Activated T-helper 17 cell treated with anti-CD3 and anti-CD28 coated beads, Interleukin-2, amount 50 U/mL, for 72 hours (primary cell): ENCODE data around the gene RAB31. TPM values are rescaled to one million over a fixed set of nuclear protein-coding genes. Genes with fewer than 3 reads are reported as not detected.

Source experiments
- ATAC-seq: fragments of 150-1000 bp; cut with Tn5 transposase; replicated peaks from 2 replicates; pipeline ENCODE4 v1.10.0; 2021; ENCODE audit warnings: mild to moderate bottlenecking, moderate library complexity
- H3K27ac Mint-ChIP-seq: one replicate; pipeline ENCODE4 v1.8.0; 2022; ENCODE audit warnings: mixed read lengths
- H3K27me3 Mint-ChIP-seq: one replicate; pipeline ENCODE4 v1.8.0; 2022; ENCODE audit warnings: mixed read lengths
- H3K36me3 Mint-ChIP-seq: one replicate; pipeline ENCODE4 v1.8.0; 2022; ENCODE audit warnings: low read depth, mild to moderate bottlenecking, mixed read lengths
- H3K4me1 Mint-ChIP-seq: one replicate; pipeline ENCODE4 v1.8.0; 2022; ENCODE audit warnings: mixed read lengths
- H3K4me3 Mint-ChIP-seq: one replicate; pipeline ENCODE4 v1.8.0; 2022; ENCODE audit warnings: mild to moderate bottlenecking, mixed read lengths
- H3K9me3 Mint-ChIP-seq: one replicate; pipeline ENCODE4 v1.8.0; 2022; ENCODE audit warnings: mixed read lengths
- total RNA-seq, 2 donors: library from RNA; stranded (reverse); gene quantifications; one replicate each; pipeline ENCODE4 v1.2.3, GENCODE V29; 2022

Gene RAB31
- total RNA-seq, 2 donors from 2014 or later = 0.08 to 0.69 TPM

DNA sequence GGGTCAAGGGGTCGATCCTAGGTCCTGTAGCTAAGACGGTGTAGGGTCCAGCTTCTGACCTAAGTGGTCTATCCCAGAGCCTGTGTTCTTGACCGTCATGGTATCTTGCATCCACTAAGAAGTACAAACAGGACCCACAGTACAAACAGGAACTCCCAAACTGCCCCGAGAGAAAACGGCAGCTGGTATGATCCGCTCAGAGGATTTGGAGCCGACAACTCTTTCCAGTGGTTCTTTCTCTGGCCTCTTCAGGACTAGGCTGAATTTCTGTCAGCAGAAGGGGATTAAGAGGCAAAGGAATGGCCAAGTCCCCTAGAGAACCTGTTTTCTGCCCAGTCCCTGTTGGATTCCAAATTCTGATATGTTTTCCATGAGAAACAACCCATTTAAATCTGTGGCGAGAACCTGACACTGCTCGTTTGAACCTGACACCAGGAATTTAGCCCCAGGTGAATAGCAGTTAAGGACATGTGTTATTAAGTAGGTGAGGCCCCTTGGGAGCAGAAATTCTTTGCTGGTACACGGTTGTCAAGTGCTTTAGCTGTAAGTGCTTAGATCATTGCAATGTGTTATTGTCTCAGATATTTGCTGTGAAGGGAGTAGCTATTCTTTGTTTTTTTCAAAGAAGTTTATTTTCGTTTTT lies 127.1 kb downstream of the RAB31 start:
- Mint-ChIP-seq H3K4me3 (no peak overlapping the region), H3K9me3 (no peaks in the 10 kb centered on the region)
- ATAC-seq = no peak

DNA sequence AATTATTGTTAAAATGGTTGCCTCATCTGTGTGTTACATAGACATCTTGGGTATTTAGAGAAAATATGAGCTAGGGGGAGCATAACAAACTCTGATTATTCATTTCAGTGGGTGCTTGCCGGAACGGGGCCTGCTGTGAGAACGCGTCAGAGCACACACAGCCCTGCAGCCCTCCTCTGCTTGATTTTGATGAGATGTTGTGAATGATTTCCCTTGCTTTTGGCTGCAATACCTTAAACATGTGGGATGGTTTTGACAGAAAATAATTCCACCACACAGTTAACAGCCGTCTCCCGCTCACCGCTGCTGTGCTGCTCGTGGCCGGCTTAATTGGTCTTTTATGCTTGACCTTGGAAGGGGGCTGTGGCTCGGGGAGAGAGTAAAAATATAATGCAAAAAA lies 127.7 kb downstream of the RAB31 start:
- Mint-ChIP-seq H3K36me3 (no peaks in the 10 kb centered on the region), H3K9me3 (no peaks in the 10 kb centered on the region), H3K27me3 (peaks cover 36% of the 10 kb centered on the region), H3K4me1 (no peaks in the 10 kb centered on the region), H3K4me3 (no peak overlapping the region), H3K27ac (no peak overlapping the region)
- ATAC-seq = no peak

More for the DNA sequence above, 127.1 kb downstream of the RAB31 start:
- Mint-ChIP-seq H3K36me3 (no peaks in the 10 kb centered on the region), H3K4me1 (no peaks in the 10 kb centered on the region), H3K27ac (no peak overlapping the region), H3K27me3 (peaks cover 38% of the 10 kb centered on the region)

DNA sequence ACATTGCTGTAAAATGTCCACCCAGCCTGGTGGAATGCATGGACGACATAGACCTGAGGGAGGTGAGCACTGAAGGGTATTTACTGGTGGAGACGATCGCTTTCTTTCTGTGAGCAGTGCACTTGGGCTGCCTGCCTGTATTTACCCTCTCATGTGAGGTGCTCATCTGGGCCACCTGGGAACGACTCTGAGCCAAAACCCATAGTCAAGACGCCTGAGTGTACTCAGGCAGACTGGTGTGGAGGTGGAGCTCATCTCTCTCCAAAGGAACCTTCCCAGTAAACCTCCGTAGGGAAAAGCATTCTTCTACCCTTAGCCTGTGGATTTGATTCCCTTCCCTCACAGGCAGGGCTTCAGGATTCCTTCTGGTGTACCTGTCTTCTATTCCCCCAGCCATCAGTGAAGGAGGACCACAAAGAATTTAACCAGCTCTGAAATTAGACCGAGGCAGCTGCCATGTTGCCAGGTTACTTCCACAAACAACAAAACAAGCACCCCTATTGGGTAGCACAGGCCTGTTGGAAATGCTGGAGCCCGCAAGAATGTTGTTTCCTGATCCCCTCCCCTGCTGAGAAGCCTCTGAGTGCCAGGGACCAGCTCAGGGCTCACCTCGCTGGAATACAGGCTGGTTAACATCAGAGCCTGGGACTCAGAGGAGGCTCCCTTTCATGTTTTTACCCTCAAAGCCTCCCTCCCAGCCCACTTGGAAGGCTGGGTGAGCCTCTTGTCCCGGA lies 130.2 kb downstream of the RAB31 start:
- H3K9me3 Mint-ChIP-seq = no peaks in the 10 kb centered on the region
- no peaks in the 10 kb centered on the region for H3K36me3 Mint-ChIP-seq
- no peak for ATAC-seq
- H3K27me3 Mint-ChIP-seq = peaks cover 28% of the 10 kb centered on the region
- no peaks in the 10 kb centered on the region for H3K4me1 Mint-ChIP-seq
- no peak overlapping the region for H3K4me3 Mint-ChIP-seq
- H3K27ac Mint-ChIP-seq = no peak overlapping the region

DNA sequence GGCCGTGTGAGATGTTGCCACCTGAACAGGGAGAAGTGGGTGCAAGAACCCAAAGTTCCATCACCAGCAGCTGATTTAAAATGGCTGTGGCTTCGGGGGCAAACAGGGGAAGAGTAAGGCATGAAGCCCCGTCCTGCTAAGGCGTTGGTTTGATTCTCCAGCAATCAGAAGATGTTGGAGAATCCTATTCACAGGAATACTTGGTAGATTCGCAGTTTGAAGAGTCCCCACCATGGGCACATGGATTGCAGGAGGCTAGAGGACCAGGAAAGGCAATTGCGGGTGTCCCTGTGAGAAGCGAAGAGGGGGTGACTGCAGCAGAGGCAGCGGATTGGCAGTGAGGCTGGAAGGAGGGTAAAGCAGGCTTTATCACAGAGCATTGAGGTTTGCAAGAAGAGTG lies 131.1 kb downstream of the RAB31 start:
- no peaks in the 10 kb centered on the region for H3K4me1 Mint-ChIP-seq
- H3K4me3 Mint-ChIP-seq = no peak overlapping the region
- peaks cover 29% of the 10 kb centered on the region for H3K27me3 Mint-ChIP-seq
- no peaks in the 10 kb centered on the region for H3K9me3 Mint-ChIP-seq
- no peaks in the 10 kb centered on the region for H3K36me3 Mint-ChIP-seq
- no peak for ATAC-seq
- H3K27ac Mint-ChIP-seq = no peak overlapping the region

DNA sequence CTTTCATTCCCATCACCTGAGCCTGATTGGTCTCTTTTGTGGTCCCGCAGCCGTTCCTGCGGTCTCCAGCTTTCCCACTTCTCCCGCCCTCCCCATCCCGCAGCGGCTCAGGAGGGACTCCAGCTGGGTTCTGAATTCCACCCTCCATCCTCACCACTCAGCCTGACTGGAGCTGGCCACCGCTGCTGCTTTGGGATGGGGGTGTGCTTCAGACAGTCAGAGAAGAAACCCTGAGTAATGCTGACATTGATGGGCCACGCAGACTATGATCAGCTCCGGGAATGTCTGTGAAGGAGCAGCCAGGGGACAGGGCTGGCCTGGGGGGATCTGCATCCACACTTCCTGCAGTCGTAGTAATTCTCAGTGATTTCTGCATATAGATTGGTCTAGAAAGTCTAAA lies 131.8 kb downstream of the RAB31 start:
- peaks cover 30% of the 10 kb centered on the region for H3K27me3 Mint-ChIP-seq
- no peaks in the 10 kb centered on the region for H3K9me3 Mint-ChIP-seq
- H3K27ac Mint-ChIP-seq = no peak overlapping the region
- H3K4me1 Mint-ChIP-seq = no peaks in the 10 kb centered on the region
- no peak for ATAC-seq
- H3K36me3 Mint-ChIP-seq = no peaks in the 10 kb centered on the region
- H3K4me3 Mint-ChIP-seq = no peak overlapping the region

DNA sequence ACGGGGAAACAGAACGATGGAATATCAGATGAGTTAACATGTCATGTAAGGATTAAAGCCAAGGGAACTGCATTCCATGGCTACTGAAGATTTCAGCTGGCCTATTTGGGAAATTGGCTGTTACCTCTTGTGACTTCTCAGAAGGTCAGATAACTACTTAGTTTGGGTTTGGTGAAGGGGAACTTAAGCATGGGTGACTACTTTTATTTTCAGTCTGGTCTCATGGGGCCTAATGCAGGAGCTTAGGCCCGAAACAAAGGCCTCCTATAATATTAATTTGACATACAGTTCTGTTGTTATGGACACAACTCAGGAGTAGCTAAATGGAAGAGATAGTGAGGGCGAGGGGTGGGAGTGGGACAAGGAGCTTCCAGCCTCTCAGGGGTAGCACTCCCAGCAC lies 133.7 kb downstream of the RAB31 start:
- Mint-ChIP-seq H3K9me3 (no peaks in the 10 kb centered on the region), H3K27ac (no peak overlapping the region), H3K4me1 (no peaks in the 10 kb centered on the region), H3K36me3 (no peaks in the 10 kb centered on the region), H3K4me3 (no peak overlapping the region), H3K27me3 (peaks cover 27% of the 10 kb centered on the region)
- no peak for ATAC-seq

DNA sequence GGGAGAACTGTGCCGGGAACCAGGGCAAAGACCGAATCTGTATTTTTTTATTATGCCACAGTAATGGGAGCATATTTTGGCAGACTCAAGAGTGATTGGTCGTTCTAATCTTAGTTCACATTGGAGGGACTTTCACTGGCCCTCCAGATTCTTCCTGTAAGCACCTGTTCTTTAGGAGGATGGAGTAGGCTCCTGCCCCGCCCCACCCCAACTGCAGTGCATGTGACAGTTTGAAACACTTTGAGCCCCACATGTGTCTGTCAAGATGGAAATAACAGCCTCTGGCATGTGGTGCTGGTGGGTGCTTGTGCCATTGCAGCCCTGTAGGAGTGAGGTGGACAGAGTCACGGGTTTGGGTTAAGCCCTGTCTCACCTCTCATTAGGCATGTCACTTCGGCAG lies 134.3 kb downstream of the RAB31 start:
- no peaks in the 10 kb centered on the region for H3K4me1 Mint-ChIP-seq
- H3K27ac Mint-ChIP-seq = no peak overlapping the region
- H3K9me3 Mint-ChIP-seq = no peaks in the 10 kb centered on the region
- H3K4me3 Mint-ChIP-seq = no peak overlapping the region
- no peaks in the 10 kb centered on the region for H3K36me3 Mint-ChIP-seq
- ATAC-seq = no peak
- H3K27me3 Mint-ChIP-seq = peaks cover 25% of the 10 kb centered on the region

DNA sequence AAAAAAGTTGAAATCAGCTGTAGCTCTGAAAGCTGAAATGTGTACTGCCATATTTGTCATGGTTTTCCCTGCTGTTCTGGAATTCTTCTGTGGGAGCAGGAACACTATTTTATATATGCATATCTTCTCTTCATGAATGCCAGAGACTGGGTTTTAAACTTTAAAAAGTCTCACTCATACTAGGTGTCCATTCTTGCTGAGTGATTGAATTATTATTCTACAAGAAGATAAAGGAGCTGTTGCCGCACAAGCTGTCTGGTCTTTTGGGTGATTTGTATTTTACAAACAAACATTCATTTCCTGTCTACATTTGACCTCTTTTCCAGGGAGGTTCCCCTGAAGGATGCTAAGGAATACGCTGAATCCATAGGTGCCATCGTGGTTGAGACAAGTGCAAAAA lies 137.2 kb downstream of the RAB31 start:
- Mint-ChIP-seq H3K27me3 (peaks cover 28% of the 10 kb centered on the region), H3K4me3 (no peak overlapping the region), H3K4me1 (peaks cover 5% of the 10 kb centered on the region), H3K36me3 (no peaks in the 10 kb centered on the region), H3K9me3 (no peaks in the 10 kb centered on the region), H3K27ac (no peak overlapping the region)
- no peak for ATAC-seq

DNA sequence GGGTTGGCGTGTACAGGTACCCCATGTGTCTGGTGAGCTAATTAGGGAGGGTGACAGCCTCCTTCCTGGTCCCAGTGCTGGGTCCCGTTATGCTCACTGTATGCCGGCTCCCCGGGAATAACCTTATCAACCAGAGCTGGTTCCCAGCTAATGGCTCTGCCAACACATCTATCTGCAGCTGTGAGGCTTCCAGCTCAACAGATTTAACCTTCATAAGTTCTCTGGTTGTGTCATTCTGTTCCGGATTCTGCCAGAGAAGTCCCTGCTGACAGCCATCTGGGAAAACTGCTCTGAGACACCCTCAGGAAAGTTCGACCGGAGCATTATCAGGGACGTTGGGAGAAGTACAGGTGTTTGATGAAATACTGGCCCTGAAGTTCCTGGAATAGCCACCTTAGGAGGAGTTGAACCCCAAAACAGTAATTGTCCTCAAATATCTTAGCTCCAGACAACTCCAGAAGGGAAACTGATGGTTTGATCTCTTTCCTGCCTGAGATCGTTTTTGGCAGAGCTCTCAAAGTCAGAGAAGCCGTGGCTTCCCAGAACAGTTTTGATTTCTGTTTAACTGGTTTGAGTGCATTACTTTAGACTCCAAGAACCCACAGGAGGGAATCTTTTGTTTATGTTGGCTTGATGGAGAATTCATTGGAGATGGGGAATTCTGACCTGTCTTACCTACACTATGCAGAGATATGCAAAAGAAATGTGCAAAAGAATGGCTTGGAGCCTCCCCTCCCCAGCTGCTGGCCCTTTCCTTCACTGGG lies 138.2 kb downstream of the RAB31 start:
- Mint-ChIP-seq H3K27me3 (peaks cover 28% of the 10 kb centered on the region), H3K9me3 (no peaks in the 10 kb centered on the region), H3K36me3 (no peaks in the 10 kb centered on the region), H3K27ac (no peak overlapping the region), H3K4me1 (peaks cover 5% of the 10 kb centered on the region), H3K4me3 (no peak overlapping the region)
- ATAC-seq = no peak

DNA sequence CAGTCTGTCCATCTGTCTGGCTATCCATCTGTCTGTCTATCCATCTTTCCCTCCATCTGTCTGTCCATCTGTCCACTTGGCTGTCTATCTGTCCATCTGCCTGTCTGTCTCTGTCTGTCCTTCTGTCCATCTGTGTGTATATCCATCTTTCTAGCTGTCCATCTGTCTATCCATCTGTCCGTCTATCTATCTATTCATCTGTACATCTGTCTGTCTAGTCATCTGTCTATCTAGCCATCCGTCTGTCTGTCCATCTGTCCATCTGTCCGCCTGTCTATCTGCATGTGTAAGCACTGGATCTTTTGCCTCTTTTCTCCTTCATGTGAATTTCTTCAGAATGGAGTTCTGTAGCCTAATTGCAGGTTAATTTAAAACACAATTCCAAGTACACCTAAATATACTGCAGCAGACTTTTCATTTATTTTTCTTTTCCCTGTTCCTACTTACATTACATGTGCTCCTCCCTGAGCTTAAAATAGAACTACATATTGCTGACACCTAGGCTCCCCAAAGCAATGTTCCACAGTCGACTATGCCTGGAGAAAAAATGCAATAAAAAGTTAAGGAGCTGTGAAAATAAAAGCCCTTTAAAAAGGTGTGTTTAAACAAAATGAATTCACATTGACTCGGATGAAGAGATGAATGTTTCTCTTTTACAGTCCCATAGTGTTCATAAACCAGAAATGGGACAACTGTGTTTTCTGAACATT lies 140.2 kb downstream of the RAB31 start:
- Mint-ChIP-seq H3K4me1 (peaks cover 5% of the 10 kb centered on the region), H3K9me3 (no peaks in the 10 kb centered on the region), H3K27me3 (peaks cover 28% of the 10 kb centered on the region), H3K4me3 (no peak overlapping the region), H3K27ac (no peak overlapping the region), H3K36me3 (no peaks in the 10 kb centered on the region)
- ATAC-seq = no peak

DNA sequence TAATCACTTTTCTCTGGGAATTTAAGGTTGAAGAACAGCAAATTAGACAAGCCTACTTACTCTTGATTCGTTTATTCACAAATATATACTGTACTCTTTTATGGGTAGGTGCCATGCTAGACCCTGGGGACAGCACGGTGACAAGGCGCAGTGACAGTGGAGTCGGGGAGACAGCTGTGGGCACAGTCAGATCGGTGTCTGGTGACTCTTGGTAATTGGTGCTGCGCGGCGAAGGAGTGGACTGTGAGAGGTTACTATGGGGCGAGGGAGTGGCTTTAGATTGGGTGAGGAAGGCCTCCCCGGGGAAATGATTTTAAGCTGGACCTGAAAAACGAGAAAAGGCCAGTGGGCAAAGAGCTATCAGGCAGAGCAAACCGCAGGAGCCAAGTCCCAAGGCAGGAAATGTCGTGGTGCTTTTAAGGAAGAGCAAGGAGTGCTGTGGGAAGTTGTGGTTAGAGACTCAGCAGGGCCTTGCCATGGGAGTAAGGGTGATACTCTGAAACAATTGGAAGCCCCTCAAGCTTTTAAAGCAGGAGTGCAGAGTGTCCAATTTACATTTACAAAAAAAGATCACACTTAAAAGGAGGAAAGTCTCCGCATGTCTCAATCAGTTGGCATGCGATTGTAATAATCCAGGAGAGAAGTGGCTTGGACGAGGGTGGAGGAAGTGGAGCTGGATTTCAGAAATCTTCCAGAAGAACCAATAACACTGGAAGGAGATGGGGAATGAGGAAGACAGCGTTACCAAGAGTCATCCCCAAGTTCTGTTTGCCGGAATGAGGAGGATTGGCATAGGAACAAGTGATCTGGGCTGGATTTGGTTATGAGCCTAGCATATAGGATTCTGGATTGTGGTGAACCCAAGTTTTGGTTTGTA lies 141.5 kb downstream of the RAB31 start:
- Mint-ChIP-seq H3K27me3 (peaks cover 28% of the 10 kb centered on the region), H3K4me3 (no peak overlapping the region), H3K9me3 (no peaks in the 10 kb centered on the region), H3K27ac (no peak overlapping the region), H3K4me1 (peaks cover 5% of the 10 kb centered on the region), H3K36me3 (no peaks in the 10 kb centered on the region)
- ATAC-seq = no peak

DNA sequence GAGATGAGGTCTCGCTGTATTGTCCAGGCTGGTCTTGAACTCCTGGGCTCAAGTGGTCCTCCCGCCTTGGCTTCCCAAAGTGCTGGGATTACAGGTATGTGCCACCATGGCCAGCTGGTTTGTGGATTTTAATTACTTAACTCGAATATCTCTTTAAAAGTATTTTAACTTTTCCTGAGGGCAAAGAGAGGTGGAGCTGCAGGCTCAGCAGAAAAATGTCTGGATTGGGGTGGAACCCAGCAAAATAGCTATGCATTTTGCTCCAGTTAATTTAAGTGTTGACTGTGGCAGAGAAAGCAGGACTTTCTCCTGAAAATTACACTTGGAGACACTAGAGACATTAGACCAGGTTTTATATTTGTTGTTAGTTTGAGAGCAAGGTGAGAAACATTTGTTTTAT lies 142.2 kb downstream of the RAB31 start:
- Mint-ChIP-seq H3K27me3 (peaks cover 29% of the 10 kb centered on the region), H3K4me1 (peaks cover 5% of the 10 kb centered on the region), H3K36me3 (no peaks in the 10 kb centered on the region), H3K9me3 (no peaks in the 10 kb centered on the region), H3K27ac (no peak overlapping the region), H3K4me3 (no peak overlapping the region)
- no peak for ATAC-seq

DNA sequence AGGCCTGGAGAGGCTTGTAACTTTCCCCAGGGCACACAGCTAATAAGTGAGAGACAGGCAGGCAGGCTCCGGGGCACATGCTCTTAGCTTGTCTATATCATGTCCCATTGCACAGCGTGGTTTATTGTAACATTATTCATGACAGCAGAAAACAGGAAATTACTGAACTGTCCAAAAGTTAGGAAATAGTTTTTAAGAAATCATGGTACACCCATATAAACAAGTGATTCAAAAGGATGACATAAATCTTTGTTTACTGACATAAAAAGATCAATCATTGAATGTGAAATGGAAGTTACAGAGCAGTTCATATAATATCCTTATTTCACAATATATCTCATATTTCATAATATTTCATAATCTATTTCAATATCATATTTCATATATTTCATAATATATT lies 143.4 kb downstream of the RAB31 start:
- H3K4me3 Mint-ChIP-seq = no peak overlapping the region
- no peak for ATAC-seq
- no peak overlapping the region for H3K27ac Mint-ChIP-seq
- no peaks in the 10 kb centered on the region for H3K9me3 Mint-ChIP-seq
- peaks cover 33% of the 10 kb centered on the region for H3K27me3 Mint-ChIP-seq
- H3K36me3 Mint-ChIP-seq = no peaks in the 10 kb centered on the region
- H3K4me1 Mint-ChIP-seq = peaks cover 5% of the 10 kb centered on the region
